H7 (cell line): ENCODE measurements around the gene ZNF678. TPM values are rescaled to one million over a fixed set of nuclear protein-coding genes. Genes with fewer than 3 reads are reported as not detected.

Source experiments
- DNase-seq: peaks from one replicate; pipeline ENCODE4 v3.0.0; 2012
- H3K27me3 ChIP-seq: 2 replicates; pipeline ENCODE4 v1.6.0; 2011; ENCODE audit warnings: mild to moderate bottlenecking, low read length; ENCODE audit not compliant: control insufficient read depth, insufficient read depth
- H3K36me3 ChIP-seq: replicated peaks from 2 replicates; pipeline ENCODE4 v1.5.1; 2011; ENCODE audit warnings: low read length; ENCODE audit not compliant: control insufficient read depth, insufficient read depth
- H3K4me3 ChIP-seq: 2 replicates; pipeline ENCODE4 v1.5.1; 2011; ENCODE audit warnings: low read depth, mild to moderate bottlenecking, control low read depth, low read length, moderate library complexity; ENCODE audit not compliant: insufficient read depth
- total RNA-seq: library from RNA; depleted of rRNA; stranded (reverse); fragments of >200 nt; shearing (Covaris generic); gene quantifications from 2 replicates; pipeline ENCODE4 v1.2.3, GENCODE V29; 2014; rRNA removed

Gene ZNF678
- 21.9 and 37.8 TPM in 2 replicates for total RNA-seq

- no peaks in the 10 kb centered on the region for H3K27me3 ChIP-seq
- 0 out of 2 replicates have a peak, but pooled peaks cover 1% of the 10 kb centered on the region for H3K36me3 ChIP-seq
- peak; percentile 97 for DNase-seq
- peak within 1 kb of the TSS; percentile 79 for H3K4me3 ChIP-seq
These were observed at the start of gene ZNF678 for GRCh38 chr1:227563324-227564201. Gene ZNF678, plus strand, starts transcription at chr1:227563556. Its CDS starts 87,436 bp downstream, at chr1:227650992.

- H3K36me3 ChIP-seq, result no peaks in the 10 kb centered on the region
- no peaks in the 10 kb centered on the region for H3K27me3 ChIP-seq
- H3K4me3 ChIP-seq, result no peak overlapping the region
- DNase-seq, result no peak
These were observed 44.5 kb upstream of the ZNF678 start for GRCh38 chr1:227518876-227519275.

DNA sequence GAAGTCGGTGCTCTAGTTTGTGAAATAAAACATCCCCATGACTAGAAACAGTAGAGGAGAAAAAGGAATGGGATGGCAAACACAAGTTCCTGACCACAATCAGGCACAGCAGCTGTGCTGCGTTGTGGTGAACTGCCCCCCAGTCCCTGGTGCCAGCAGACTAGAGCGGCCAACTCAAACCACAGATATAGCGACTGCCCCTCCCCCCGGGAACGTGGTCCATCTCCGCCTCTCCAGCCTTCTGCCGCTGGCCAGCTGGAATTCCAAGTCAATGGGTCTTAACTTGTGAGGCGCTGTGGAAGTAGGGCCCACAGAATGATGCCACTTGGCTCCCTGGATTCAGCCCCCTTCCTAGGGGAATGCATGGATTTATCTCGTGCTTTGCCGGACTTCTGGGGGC lies 41.6 kb upstream of the ZNF678 start:
- DNase-seq, result no peak
- H3K27me3 ChIP-seq, result no peaks in the 10 kb centered on the region

DNA sequence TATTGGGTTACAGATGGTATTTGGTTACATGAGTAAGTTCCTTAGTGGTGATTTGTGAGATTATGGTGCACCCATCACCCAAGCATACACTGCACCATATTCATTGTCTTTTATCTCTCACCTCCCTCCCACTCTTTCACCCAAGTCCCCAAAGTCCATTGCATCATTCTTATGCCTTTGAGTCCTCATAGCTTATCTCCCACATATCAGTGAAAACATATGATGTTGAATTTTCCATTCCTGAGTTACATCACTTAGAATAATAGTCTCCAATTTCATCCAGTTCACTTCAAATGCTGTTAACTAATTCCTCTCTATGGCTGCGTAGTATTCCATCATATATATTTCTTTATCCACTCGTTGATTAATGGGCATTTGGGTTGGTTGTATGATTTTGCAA lies 36.8 kb upstream of the ZNF678 start:
- DNase-seq, result no peak
- Histone ChIP-seq H3K36me3 (no peaks in the 10 kb centered on the region), H3K27me3 (no peaks in the 10 kb centered on the region), H3K4me3 (no peak overlapping the region)

More for the DNA sequence above, 41.6 kb upstream of the ZNF678 start:
- H3K4me3 ChIP-seq, result no peak overlapping the region
- no peaks in the 10 kb centered on the region for H3K36me3 ChIP-seq

- no peak for DNase-seq
- Histone ChIP-seq H3K4me3 (no peak overlapping the region), H3K36me3 (no peaks in the 10 kb centered on the region), H3K27me3 (no peaks in the 10 kb centered on the region)
These were observed 31.2 kb upstream of the ZNF678 start for GRCh38 chr1:227532019-227532619.

DNA sequence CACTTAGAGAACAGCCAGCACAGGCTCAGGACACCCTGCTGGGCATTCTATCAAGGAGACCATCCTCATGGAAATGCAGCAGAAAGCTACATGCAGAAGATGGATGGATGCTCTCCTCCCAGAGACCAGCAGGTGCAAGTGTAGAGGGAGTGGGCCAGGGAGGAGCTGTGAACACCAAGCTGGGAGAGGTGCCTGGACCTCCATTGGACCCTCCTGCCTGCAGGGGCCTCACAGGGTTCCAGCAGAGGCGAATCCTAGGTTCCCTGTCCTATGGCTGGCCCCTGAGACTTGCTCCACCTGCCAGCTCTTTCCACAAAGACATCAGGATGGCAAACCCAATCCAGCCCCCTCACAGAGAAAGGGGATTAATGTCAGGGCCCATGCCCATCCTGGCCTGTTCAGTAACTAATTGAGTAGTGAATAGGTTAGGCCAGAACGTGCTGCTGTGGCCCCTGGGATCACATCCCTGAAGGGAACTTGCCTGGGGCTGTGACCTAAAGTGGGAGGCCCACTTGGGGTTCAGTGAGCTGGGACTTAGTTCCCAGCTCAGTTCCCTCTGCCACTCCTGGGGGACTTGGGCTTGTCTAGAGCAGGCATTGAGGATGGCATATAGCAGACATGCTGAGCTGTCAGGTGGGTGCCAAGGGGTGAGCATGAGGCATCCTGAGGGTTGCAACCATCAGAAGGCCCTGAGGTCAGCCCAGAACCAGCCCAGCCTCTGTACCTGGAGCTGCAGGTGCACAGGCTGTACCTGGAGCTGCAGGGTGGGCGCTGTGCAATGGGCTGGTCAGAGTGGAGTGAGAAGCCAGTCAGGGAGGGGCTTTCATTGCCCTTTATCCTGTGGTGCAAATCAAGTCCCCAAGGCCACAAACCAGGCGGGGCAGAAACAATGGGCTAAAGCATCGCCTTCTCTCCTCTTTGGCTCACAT lies 22.9 kb upstream of the ZNF678 start:
- peaks cover 14% of the 10 kb centered on the region for H3K27me3 ChIP-seq
- no peak overlapping the region for H3K4me3 ChIP-seq
- H3K36me3 ChIP-seq, result no peaks in the 10 kb centered on the region
- no peak for DNase-seq

GRCh38 chr1:227541129-227541528 lies 22.2 kb upstream of the ZNF678 start:
- Histone ChIP-seq H3K36me3 (no peaks in the 10 kb centered on the region), H3K4me3 (no peak overlapping the region), H3K27me3 (peaks cover 14% of the 10 kb centered on the region)
- DNase-seq, result no peak

DNA sequence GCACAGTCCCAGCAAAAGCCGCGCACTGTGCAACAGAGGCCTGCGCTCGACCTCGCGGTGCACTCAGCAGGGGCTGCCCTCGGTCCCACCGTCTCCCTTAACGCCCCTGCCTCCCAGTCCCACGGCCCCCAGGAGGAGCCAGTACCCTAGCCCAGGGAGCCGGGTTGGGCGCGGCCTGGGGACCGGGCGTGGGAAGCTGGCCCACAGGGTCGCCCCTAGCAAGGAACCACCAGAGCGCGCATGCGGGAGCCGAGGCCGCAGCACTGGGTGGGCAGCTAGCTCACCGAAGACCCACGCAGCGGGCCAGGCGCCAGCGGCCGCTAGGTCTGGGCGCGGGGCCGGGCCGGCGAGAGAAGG lies 21.6 kb upstream of the ZNF678 start:
- Histone ChIP-seq H3K4me3 (peak overlapping the region; percentile 63), H3K27me3 (peaks cover 14% of the 10 kb centered on the region), H3K36me3 (no peaks in the 10 kb centered on the region)
- DNase-seq, result peak; percentile 75

DNA sequence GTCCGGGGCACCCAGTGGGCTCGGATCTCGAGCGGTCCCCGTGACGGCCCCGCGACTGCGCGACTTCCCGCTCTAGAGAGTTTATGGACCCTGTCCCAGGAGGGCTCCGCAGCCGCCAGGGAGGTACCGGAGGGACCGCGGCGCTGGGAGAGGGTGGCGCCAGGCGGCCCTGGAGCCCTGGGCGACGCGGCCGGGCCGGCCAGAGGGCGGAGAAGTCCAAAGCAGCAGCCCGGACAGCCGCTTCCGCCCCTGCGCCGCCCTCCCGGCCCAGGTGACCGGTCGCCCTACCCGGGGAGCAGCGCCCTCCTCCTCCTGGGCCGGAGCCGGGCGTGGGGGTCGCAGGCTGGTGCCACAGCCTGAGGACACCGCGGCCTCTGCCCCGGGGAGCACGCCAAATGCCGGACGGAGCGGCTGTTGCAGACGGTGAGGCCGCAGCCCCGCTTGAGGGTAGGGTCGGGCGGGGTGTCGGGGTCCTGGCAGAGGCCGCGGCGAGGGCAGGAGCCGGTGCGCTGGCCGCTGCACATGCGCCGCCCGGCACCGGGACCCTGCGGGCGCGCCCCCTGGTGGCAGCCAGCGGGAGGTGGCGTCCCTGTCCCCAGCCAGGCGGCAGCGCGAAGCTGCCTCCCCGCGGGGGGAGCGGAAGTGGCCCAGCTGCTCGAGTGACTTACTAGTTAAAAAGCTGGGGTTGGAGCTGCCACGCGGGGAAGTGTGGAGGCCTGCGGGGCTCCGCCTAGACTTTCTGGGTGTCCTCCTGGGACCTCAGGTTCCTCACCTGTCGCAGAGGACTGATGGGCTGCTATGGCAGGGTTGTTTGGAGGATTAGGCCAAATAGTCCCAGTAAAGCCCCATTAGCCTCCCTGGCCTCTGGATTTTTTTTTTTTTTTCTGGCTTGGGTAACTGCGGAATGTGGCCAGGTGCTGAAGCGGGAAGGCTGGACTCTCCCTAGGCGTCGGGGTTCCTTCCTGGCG lies 20.9 kb upstream of the ZNF678 start:
- Histone ChIP-seq H3K4me3 (peak overlapping the region; percentile 63), H3K36me3 (no peaks in the 10 kb centered on the region), H3K27me3 (peaks cover 14% of the 10 kb centered on the region)
- DNase-seq, result peak; percentile 96

- no peak overlapping the region for H3K4me3 ChIP-seq
- peaks cover 14% of the 10 kb centered on the region for H3K27me3 ChIP-seq
- DNase-seq, result peak; percentile 24
- H3K36me3 ChIP-seq, result no peaks in the 10 kb centered on the region
These were observed 19.9 kb upstream of the ZNF678 start for GRCh38 chr1:227543283-227544066.

- no peak overlapping the region for H3K4me3 ChIP-seq
- peaks cover 14% of the 10 kb centered on the region for H3K27me3 ChIP-seq
- H3K36me3 ChIP-seq, result no peaks in the 10 kb centered on the region
- DNase-seq, result peak; percentile 22
These were observed 19.0 kb upstream of the ZNF678 start for GRCh38 chr1:227544067-227545050.

- Histone ChIP-seq H3K36me3 (no peaks in the 10 kb centered on the region), H3K4me3 (no peak overlapping the region), H3K27me3 (peaks cover 14% of the 10 kb centered on the region)
- DNase-seq, result no peak
These were observed 18.0 kb upstream of the ZNF678 start for GRCh38 chr1:227545361-227545760.
